C4-2B (cell line): ENCODE measurements around the gene BTNL9.
"Not testable (repeated sequence)": the region's sequence is repeated elsewhere in the genome, so short reads cannot be mapped to it uniquely, and the experiment has no call there.

ENCODE experiments used
- H3K27ac ChIP-seq: fragments of 450-650 bp; 2 replicates; pipeline ENCODE4 v1.5.1; 2017
- ZFX ChIP-seq: fragments of 450-650 bp; IDR thresholded peaks from 2 replicates; pipeline ENCODE4 v1.6.1; 2017
- TF ChIP-seq, protein P1 (sequence below): fragments of 450-650 bp; conservative IDR thresholded peaks from 2 replicates; pipeline ENCODE4 v1.5.1; 2017; ENCODE audit warnings: mild to moderate bottlenecking

BTNL9 gene

GRCh38 chr5:181039931-181040630, at the start of gene BTNL9:
TSS of gene BTNL9 (plus strand) at chr5:181040266. CDS start at chr5:181045490, 5,224 bp downstream.
- H3K27ac ChIP-seq: no peak within 1 kb of the TSS
- TF ChIP-seq, protein P1, sequence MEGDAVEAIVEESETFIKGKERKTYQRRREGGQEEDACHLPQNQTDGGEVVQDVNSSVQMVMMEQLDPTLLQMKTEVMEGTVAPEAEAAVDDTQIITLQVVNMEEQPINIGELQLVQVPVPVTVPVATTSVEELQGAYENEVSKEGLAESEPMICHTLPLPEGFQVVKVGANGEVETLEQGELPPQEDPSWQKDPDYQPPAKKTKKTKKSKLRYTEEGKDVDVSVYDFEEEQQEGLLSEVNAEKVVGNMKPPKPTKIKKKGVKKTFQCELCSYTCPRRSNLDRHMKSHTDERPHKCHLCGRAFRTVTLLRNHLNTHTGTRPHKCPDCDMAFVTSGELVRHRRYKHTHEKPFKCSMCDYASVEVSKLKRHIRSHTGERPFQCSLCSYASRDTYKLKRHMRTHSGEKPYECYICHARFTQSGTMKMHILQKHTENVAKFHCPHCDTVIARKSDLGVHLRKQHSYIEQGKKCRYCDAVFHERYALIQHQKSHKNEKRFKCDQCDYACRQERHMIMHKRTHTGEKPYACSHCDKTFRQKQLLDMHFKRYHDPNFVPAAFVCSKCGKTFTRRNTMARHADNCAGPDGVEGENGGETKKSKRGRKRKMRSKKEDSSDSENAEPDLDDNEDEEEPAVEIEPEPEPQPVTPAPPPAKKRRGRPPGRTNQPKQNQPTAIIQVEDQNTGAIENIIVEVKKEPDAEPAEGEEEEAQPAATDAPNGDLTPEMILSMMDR: no peak

DNA sequence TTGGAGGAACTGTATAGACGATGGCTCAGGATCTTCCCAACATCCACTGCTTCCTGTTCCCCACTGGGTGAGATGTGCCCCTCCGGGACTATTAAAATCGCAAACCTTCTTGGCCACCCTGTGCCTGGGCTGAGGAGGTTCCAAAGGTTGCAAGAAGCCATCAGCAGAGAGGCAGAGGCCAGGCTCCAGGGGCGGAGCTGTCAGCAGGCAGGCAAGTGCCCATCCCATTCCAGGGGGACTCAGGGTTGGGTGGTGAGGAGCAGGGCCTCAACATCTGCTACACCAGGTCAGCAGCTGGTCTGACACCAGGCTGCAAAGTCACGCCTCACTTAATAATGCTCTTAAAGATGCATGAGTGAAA, 49.2 kb upstream of the BTNL9 start:
- H3K27ac ChIP-seq: no peak overlapping the region
- TF ChIP-seq ZFX: no peak
- TF ChIP-seq, protein P1: no peak

- no peak overlapping the region for H3K27ac ChIP-seq
- no peak for TF ChIP-seq ZFX
Measured at GRCh38 chr5:181001947-181002346, 38.1 kb upstream of the BTNL9 start.

DNA sequence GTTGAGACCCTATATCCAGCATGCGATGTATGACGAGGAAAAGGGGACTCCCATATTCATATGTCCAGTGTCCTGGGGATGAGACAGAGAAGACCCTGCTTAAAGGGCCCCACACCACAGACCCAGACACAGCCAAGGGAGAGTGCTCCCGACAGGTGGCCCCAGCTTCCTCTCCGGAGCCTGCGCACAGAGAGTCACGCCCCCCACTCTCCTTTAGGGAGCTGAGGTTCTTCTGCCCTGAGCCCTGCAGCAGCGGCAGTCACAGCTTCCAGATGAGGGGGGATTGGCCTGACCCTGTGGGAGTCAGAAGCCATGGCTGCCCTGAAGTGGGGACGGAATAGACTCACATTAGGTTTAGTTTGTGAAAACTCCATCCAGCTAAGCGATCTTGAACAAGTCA, 34.3 kb upstream of the BTNL9 start:
- no peak for TF ChIP-seq ZFX
- TF ChIP-seq, protein P1: no peak
- H3K27ac ChIP-seq: no peak overlapping the region

DNA sequence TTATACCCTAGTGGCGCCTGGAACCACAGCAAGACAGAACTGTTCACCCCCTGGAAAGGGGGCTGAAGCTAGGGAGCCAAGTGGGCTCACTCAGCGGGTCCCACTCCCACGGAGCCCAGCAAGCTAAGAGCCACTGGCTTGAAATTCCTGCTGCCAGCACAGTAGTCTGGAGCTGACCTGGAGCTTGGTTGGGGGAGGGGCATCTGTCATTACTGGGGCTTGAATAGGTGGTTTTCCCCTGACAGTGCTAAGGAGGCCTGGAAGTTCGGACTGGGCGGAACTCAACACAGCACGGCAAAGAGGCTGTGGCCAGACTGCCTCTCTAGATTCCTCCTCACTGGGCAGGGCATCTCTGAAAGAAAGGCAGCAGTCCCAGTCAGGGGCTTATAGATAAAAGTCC, 31.9 kb upstream of the BTNL9 start:
- no peak overlapping the region for H3K27ac ChIP-seq
- TF ChIP-seq, protein P1: no peak
- no peak for TF ChIP-seq ZFX

GRCh38 chr5:181010018-181010417, 30.0 kb upstream of the BTNL9 start:
- not testable (repeated sequence) for H3K27ac ChIP-seq

GRCh38 chr5:181014654-181015053, 25.4 kb upstream of the BTNL9 start:
- H3K27ac ChIP-seq: not testable (repeated sequence)

- not testable (repeated sequence) for H3K27ac ChIP-seq
Measured at GRCh38 chr5:181017448-181017847, 22.6 kb upstream of the BTNL9 start.

GRCh38 chr5:181020688-181021087, 19.4 kb upstream of the BTNL9 start:
- no peak overlapping the region for H3K27ac ChIP-seq
- TF ChIP-seq, protein P1: no peak
- TF ChIP-seq ZFX: no peak
